ENCODE results near the gene CMTM6. TPM values are rescaled to one million over a fixed set of nuclear protein-coding genes. Genes with fewer than 3 reads are reported as not detected.
"Not testable (repeated sequence)": the region's sequence is repeated elsewhere in the genome, so short reads cannot be mapped to it uniquely, and the experiment has no call there.

Gene CMTM6
- total and polyA plus RNA-seq, 2 donors: 42.2 to 123 TPM

- 57% methylated on average over 15 of the region's 15 CpGs for WGBS
- Histone ChIP-seq H3K4me1 (ENCODE audit: insufficient read depth) (no peaks in the 10 kb centered on the region), H3K36me3 (ENCODE audit: insufficient read depth) (no peaks in the 10 kb centered on the region), H3K4me3 (ENCODE audit: low read depth, low read length) (no peak overlapping the region), H3K27ac (ENCODE audit: low read depth) (no peak overlapping the region)
- DNase-seq (ENCODE audit: extremely low spot score): no peak
Observed at GRCh38 chr3:32454731-32455608, 47.7 kb downstream of the CMTM6 start.

GRCh38 chr3:32454111-32454510 is 48.5 kb downstream of the CMTM6 start:
- no peak overlapping the region for H3K27ac ChIP-seq (ENCODE audit: low read depth)
- no peaks in the 10 kb centered on the region for H3K36me3 ChIP-seq (ENCODE audit: insufficient read depth)
- 88% methylated on average over 6 of the region's 6 CpGs for WGBS
- no peaks in the 10 kb centered on the region for H3K4me1 ChIP-seq (ENCODE audit: insufficient read depth)
- no peak overlapping the region for H3K4me3 ChIP-seq (ENCODE audit: low read depth, low read length)
- DNase-seq (ENCODE audit: extremely low spot score): no peak

- no peak for DNase-seq (ENCODE audit: extremely low spot score)
- no peak overlapping the region for H3K27ac ChIP-seq (ENCODE audit: low read depth)
- H3K36me3 ChIP-seq (ENCODE audit: insufficient read depth): no peaks in the 10 kb centered on the region
- H3K4me1 ChIP-seq (ENCODE audit: insufficient read depth): no peaks in the 10 kb centered on the region
- 97% methylated on average over 5 of the region's 5 CpGs for WGBS
- no peak overlapping the region for H3K4me3 ChIP-seq (ENCODE audit: low read depth, low read length)
Observed at GRCh38 chr3:32453346-32453745, 49.3 kb downstream of the CMTM6 start.

GRCh38 chr3:32452009-32452408 is 50.6 kb downstream of the CMTM6 start:
- Histone ChIP-seq H3K4me1 (ENCODE audit: insufficient read depth) (no peaks in the 10 kb centered on the region), H3K4me3 (ENCODE audit: low read depth, low read length) (no peak overlapping the region), H3K27ac (ENCODE audit: low read depth) (no peak overlapping the region), H3K36me3 (ENCODE audit: insufficient read depth) (no peaks in the 10 kb centered on the region)
- WGBS: 81% methylated on average over 4 of the region's 4 CpGs
- DNase-seq (ENCODE audit: extremely low spot score): no peak

- no peak overlapping the region for H3K4me3 ChIP-seq (ENCODE audit: low read depth, low read length)
- H3K4me1 ChIP-seq (ENCODE audit: insufficient read depth): no peaks in the 10 kb centered on the region
- H3K36me3 ChIP-seq (ENCODE audit: insufficient read depth): no peaks in the 10 kb centered on the region
- 95% methylated on average over 12 of the region's 12 CpGs for WGBS
- no peak overlapping the region for H3K27ac ChIP-seq (ENCODE audit: low read depth)
- DNase-seq (ENCODE audit: extremely low spot score): no peak
Observed at GRCh38 chr3:32450992-32451659, 51.5 kb downstream of the CMTM6 start.

- no peak for DNase-seq (ENCODE audit: extremely low spot score)
- H3K4me3 ChIP-seq (ENCODE audit: low read depth, low read length): no peak overlapping the region
- H3K27ac ChIP-seq (ENCODE audit: low read depth): no peak overlapping the region
- 98% methylated on average over 2 of the region's 2 CpGs for WGBS
- H3K36me3 ChIP-seq (ENCODE audit: insufficient read depth): no peaks in the 10 kb centered on the region
- no peaks in the 10 kb centered on the region for H3K4me1 ChIP-seq (ENCODE audit: insufficient read depth)
Observed at GRCh38 chr3:32450426-32450825, 52.2 kb downstream of the CMTM6 start.

GRCh38 chr3:32449691-32450090 is 53.0 kb downstream of the CMTM6 start:
- no peaks in the 10 kb centered on the region for H3K36me3 ChIP-seq (ENCODE audit: insufficient read depth)
- 98% methylated on average over 3 of the region's 3 CpGs for WGBS
- H3K4me3 ChIP-seq (ENCODE audit: low read depth, low read length): no peak overlapping the region
- H3K27ac ChIP-seq (ENCODE audit: low read depth): no peak overlapping the region
- DNase-seq (ENCODE audit: extremely low spot score): no peak
- H3K4me1 ChIP-seq (ENCODE audit: insufficient read depth): no peaks in the 10 kb centered on the region

GRCh38 chr3:32448686-32449474 is 53.8 kb downstream of the CMTM6 start:
- Histone ChIP-seq H3K36me3 (ENCODE audit: insufficient read depth) (no peaks in the 10 kb centered on the region), H3K4me1 (ENCODE audit: insufficient read depth) (no peaks in the 10 kb centered on the region), H3K27ac (ENCODE audit: low read depth) (no peak overlapping the region), H3K4me3 (ENCODE audit: low read depth, low read length) (no peak overlapping the region)
- no peak for DNase-seq (ENCODE audit: extremely low spot score)
- WGBS: 80% methylated on average over 14 of the region's 14 CpGs

GRCh38 chr3:32447865-32448400 is 54.7 kb downstream of the CMTM6 start:
- Histone ChIP-seq H3K27ac (ENCODE audit: low read depth) (no peak overlapping the region), H3K36me3 (ENCODE audit: insufficient read depth) (no peaks in the 10 kb centered on the region), H3K4me1 (ENCODE audit: insufficient read depth) (no peaks in the 10 kb centered on the region), H3K4me3 (ENCODE audit: low read depth, low read length) (no peak overlapping the region)
- no peak for DNase-seq (ENCODE audit: extremely low spot score)
- 71% methylated on average over 1 of the region's 1 CpG for WGBS

- Histone ChIP-seq H3K4me1 (ENCODE audit: insufficient read depth) (no peaks in the 10 kb centered on the region), H3K27ac (ENCODE audit: low read depth) (no peak overlapping the region), H3K36me3 (ENCODE audit: insufficient read depth) (no peaks in the 10 kb centered on the region), H3K4me3 (ENCODE audit: low read depth, low read length) (no peak overlapping the region)
- no peak for DNase-seq (ENCODE audit: extremely low spot score)
- WGBS: 37% methylated on average over 1 of the region's 1 CpG
Observed at GRCh38 chr3:32443478-32443877, 59.2 kb downstream of the CMTM6 start.

GRCh38 chr3:32442766-32443165 is 59.9 kb downstream of the CMTM6 start:
- no peak overlapping the region for H3K27ac ChIP-seq (ENCODE audit: low read depth)
- WGBS: 96% methylated on average over 3 of the region's 3 CpGs
- H3K4me3 ChIP-seq (ENCODE audit: low read depth, low read length): no peak overlapping the region
- no peaks in the 10 kb centered on the region for H3K36me3 ChIP-seq (ENCODE audit: insufficient read depth)
- DNase-seq (ENCODE audit: extremely low spot score): no peak
- H3K4me1 ChIP-seq (ENCODE audit: insufficient read depth): no peaks in the 10 kb centered on the region

GRCh38 chr3:32440611-32441350 is 61.9 kb downstream of the CMTM6 start:
- WGBS: 85% methylated on average over 10 of the region's 10 CpGs
- Histone ChIP-seq H3K36me3 (ENCODE audit: insufficient read depth) (no peaks in the 10 kb centered on the region), H3K4me3 (ENCODE audit: low read depth, low read length) (no peak overlapping the region), H3K27ac (ENCODE audit: low read depth) (no peak overlapping the region), H3K4me1 (ENCODE audit: insufficient read depth) (no peaks in the 10 kb centered on the region)
- no peak for DNase-seq (ENCODE audit: extremely low spot score)

- not testable (repeated sequence) for H3K4me1 ChIP-seq (ENCODE audit: insufficient read depth); H3K27ac ChIP-seq (ENCODE audit: low read depth); H3K36me3 ChIP-seq (ENCODE audit: insufficient read depth); DNase-seq (ENCODE audit: extremely low spot score); H3K4me3 ChIP-seq (ENCODE audit: low read depth, low read length)
- 97% methylated on average over 4 of the region's 4 CpGs for WGBS
Observed at GRCh38 chr3:32439421-32439820, 63.2 kb downstream of the CMTM6 start.
